GM21619 (cell line): ENCODE results near the gene AKTIP.
"Not testable (repeated sequence)": the region's sequence is repeated elsewhere in the genome, so short reads cannot be mapped to it uniquely, and the experiment has no call there.

Source experiments
- ATAC-seq: cut with Tn5 transposase; IDR thresholded peaks from one replicate; pipeline ENCODE4 v1.9.1; 2021; ENCODE audit not compliant: unreplicated experiment

The AKTIP gene

GRCh38 chr16:53515811-53516210 is 12.8 kb upstream of the AKTIP start:
- ATAC-seq: no peak

- ATAC-seq: no peak
Observed at GRCh38 chr16:53515259-53515658, 12.2 kb upstream of the AKTIP start.

- not testable (repeated sequence) for ATAC-seq
Observed at GRCh38 chr16:53512795-53513194, 9.8 kb upstream of the AKTIP start.

DNA sequence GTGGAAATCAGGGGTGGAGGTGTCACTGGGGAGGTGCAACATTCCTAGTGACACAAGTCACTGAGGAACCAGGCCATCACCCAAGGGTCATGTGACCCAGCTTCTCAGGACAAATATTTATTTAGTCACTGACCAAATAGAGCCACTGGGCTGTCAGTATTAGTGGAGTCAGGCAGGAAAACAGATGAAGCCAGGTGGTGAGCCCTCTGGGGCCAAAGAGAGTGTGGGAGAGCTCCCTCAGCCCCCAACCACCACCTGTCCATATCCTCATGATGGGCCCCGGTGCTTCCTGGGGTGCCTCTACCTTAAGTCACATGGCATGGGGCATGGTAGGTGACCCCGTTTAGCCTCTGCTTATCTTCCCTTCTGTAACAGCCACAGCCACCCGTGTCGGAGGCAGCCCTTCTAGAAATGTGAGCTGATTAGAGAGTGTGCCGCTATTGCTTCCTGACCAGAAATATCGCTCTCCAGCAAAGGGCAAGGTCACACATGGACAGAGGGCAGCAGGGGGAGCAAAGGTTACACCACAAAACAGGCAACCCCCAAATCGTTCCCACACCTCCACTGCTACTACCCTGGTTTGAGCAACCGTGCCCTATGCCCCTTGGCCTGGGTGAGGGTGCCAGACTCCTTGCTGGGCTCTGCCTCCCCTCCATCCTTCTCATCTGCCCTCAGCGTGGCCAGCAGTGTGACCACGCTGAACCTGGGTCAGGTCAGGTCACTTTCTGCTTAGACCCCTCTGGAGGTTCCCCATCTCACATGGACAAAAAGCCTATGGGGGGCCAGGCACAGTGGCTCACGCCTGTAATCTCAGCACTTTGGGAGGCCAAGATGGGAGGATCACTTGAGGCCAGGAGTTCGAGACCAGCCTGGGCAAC is 8.6 kb upstream of the AKTIP start:
- ATAC-seq: no peak

DNA sequence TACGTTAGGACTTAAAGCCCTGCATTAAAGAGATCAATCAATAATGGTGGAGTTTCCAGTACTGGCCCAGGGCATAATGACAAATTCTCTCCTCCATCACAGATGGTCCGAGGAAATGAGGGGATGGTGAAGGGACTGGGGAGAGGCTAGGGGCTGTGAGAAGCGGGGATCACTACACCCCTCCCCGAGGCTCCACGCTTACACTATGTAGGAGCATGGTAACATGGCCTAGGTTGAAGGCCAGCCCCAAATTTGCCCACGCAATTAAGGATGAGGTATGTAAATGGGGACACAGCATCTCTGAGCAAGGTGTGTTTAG is 8.0 kb upstream of the AKTIP start:
- ATAC-seq: no peak

DNA sequence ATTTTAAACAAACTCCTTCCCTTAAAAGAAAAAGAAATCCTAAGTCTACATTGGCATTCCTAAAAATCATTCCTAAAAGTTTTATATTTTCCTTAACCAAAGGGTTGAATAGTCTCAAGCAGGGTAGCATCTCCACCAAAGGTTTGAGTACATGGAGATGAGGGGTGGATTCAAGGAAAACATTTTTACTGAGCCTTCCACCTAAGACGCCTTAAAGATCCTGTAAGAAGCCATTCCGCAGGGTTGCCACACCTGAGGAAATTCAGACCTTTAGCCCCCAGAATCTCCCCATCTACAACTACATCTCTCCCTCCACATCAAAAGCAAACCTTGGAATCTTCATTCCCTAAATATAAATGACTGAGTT is 7.7 kb upstream of the AKTIP start:
- no peak for ATAC-seq

GRCh38 chr16:53509906-53510703 is 7.1 kb upstream of the AKTIP start:
- peak; percentile 46 for ATAC-seq

GRCh38 chr16:53507464-53508179 is 4.6 kb upstream of the AKTIP start:
- ATAC-seq: no peak

GRCh38 chr16:53506254-53506653 is 3.2 kb upstream of the AKTIP start:
- ATAC-seq: no peak

- no peak for ATAC-seq
Observed at GRCh38 chr16:53504665-53505064, 1.7 kb upstream of the AKTIP start.

DNA sequence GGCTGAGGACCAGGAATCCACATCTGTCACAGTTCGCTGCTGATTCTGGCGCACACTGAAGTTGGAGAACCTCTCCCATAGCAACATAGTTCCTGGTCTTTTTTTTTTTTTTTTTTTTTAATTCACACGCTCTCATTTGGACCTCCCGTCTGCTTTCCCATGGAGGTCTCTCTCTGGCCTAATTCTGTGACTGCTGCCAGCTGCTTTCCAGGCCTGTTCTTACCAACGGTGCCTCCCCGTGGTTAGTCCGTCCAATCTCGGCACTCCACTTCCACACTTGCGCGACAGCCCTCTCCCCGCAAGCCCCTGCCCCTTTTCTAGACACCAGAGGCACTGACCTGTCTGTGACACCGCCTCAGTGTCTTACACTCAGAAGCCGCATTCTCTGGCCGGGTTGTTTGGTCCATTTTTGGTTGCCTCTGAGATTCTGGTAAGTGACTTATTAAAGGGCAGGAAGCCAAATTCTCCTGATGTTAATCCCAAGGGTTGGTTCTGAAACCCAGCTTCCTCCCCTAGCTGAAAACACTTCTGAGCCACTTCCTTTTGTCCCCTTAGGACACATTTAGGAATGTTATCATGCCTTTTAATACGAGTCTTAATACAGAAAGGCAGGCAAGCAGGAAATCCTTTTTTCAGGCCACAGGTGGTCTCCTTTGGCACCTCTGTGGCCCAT is 1.1 kb upstream of the AKTIP start:
- no peak for ATAC-seq

DNA sequence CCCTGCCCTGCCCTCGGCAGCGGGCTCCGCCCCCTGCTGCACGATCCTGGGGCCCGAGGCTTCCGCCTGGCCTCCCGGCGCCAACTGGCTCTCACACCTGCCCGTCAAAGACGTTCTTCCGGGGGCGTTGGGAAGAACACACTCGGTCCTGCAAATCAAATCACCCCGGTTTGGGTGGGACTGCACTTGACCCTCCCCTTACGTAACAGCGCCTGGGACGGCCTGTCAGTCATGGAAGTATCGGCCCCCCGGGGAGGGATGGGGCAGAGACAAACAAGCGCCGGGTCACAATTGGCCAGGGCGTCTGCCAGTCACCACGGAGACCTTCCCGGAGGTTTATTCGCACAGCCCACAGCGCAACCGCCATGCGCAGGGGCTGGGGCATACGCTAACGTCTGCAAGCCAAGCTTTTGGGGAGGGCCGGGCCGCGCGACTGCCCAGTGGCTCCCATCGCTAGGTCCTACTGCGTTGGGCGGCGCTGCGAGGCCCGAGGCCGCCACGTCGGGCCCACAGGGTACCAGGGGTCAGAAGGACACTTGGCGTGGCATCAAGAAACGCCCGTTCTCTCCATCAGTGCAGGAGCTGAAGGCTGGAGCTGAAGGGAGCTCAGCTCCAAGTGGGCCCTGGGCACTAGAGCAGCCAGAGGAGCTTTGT is 388 bp upstream of the AKTIP start:
- ATAC-seq: peak; percentile 94

GRCh38 chr16:53501216-53501859 is 1.7 kb downstream of the AKTIP start:
- ATAC-seq: no peak

- no peak for ATAC-seq
Observed at GRCh38 chr16:53498984-53499383, 4.0 kb downstream of the AKTIP start.

GRCh38 chr16:53495325-53495724 is 7.7 kb downstream of the AKTIP start:
- ATAC-seq: no peak

DNA sequence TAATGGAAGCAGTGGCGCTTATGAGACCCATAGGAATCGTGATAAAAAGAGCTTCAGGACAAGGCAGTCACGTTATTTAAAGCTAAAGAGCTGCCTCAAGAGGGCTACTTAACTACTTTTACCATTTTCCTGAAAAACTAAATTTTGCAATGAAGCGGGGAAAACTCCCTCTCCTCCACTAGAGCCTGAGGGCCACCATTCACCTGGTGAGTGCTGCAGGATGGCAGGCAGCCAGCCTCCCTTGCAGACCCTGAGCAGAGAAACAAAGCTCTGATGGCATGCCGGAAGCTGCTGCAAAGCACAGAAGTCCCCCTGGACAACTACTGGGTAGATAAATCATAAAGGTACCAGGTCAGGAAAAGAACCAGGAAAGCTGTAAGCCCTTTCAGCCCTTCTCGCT is 8.4 kb downstream of the AKTIP start:
- no peak for ATAC-seq

GRCh38 chr16:53492503-53492902 is 10.5 kb downstream of the AKTIP start:
- no peak for ATAC-seq

GRCh38 chr16:53489755-53490154 is 13.3 kb downstream of the AKTIP start:
- no peak for ATAC-seq

GRCh38 chr16:53486230-53486629 is 16.8 kb downstream of the AKTIP start:
- no peak for ATAC-seq

GRCh38 chr16:53484542-53484941 is 18.5 kb downstream of the AKTIP start:
- ATAC-seq: no peak
